IMR-90 (cell line): ENCODE data around the gene GSTP1.
"Not testable (repeated sequence)": the region's sequence is repeated elsewhere in the genome, so short reads cannot be mapped to it uniquely, and the experiment has no call there.

Experiments
- CEBPB ChIP-seq: IDR thresholded peaks from 2 replicates; pipeline ENCODE4 v1.6.1; 2012; ENCODE audit warnings: low read depth, low read length, improper control_type of control experiment
- RFX5 ChIP-seq: IDR thresholded peaks from 2 replicates; pipeline ENCODE4 v1.8.0; 2012; ENCODE audit warnings: low read depth, mild to moderate bottlenecking, low read length, moderate library complexity
- TF ChIP-seq, protein P1 (sequence below): conservative IDR thresholded peaks from 2 replicates; pipeline ENCODE4 v1.5.1; 2012; ENCODE audit warnings: mild to moderate bottlenecking, low read depth, low read length, improper control_type of control experiment

DNA sequence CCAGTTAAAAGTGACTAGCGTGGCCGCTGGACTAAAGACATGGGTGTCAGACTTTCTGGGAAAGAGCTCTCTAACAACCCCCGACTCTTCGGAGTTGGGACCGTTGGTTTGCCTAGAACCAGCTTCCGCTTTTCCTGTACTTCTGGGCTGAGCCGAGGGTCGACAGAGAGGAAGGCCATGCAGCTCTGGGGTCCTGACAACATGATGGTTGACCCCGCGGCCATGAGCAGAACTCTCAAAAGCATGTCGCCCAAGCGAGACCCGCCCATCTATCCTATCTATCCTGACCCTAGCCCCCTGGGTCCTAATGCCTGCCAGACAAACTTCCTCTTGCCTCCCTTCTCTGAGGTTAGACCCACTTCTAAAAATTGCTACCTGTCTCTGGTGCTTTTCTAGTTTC is 37.0 kb downstream of the GSTP1 start:
- TF ChIP-seq RFX5, CEBPB: not testable (repeated sequence)
- TF ChIP-seq, protein P1, sequence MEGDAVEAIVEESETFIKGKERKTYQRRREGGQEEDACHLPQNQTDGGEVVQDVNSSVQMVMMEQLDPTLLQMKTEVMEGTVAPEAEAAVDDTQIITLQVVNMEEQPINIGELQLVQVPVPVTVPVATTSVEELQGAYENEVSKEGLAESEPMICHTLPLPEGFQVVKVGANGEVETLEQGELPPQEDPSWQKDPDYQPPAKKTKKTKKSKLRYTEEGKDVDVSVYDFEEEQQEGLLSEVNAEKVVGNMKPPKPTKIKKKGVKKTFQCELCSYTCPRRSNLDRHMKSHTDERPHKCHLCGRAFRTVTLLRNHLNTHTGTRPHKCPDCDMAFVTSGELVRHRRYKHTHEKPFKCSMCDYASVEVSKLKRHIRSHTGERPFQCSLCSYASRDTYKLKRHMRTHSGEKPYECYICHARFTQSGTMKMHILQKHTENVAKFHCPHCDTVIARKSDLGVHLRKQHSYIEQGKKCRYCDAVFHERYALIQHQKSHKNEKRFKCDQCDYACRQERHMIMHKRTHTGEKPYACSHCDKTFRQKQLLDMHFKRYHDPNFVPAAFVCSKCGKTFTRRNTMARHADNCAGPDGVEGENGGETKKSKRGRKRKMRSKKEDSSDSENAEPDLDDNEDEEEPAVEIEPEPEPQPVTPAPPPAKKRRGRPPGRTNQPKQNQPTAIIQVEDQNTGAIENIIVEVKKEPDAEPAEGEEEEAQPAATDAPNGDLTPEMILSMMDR: not testable (repeated sequence)
